ENCODE measurements around the gene ANKLE2. TPM values are rescaled to one million over a fixed set of nuclear protein-coding genes. Genes with fewer than 3 reads are reported as not detected.

Gene ANKLE2
- total and polyA plus RNA-seq, 2 of the 8 experiments (the other 6 are each of a cell fraction or from before 2014, with no cell fraction given) = 41.0 to 64.9 TPM

- Histone ChIP-seq H3K4me3 (ENCODE audit: extremely low read depth in 1 of 4, insufficient read depth in 2 of 4, low read depth in 3 of 4, low read length in 4 of 4) (peak overlapping the region in 1 of 4 experiments; percentile 88; a peak in 2 of 8 replicates), H3K56ac (replicated peaks; ENCODE audit: insufficient read length, low read depth, low read length) (no peak overlapping the region), H2BK20ac (ENCODE audit: low read length) (no peak overlapping the region), H3K79me2 (ENCODE audit: control insufficient read depth in 1 of 2, insufficient read depth in 2 of 2, low read length in 2 of 2) (peaks cover 31 to 56% of the 10 kb centered on the region in 2 experiments), H3K18ac (ENCODE audit: extremely low read depth, low read length) (no peak overlapping the region), H2BK12ac (ENCODE audit: low read depth, low read length) (no peak overlapping the region), H4K8ac (ENCODE audit: extremely low read depth, insufficient read depth, low read length) (no peak overlapping the region), H4K20me1 (replicated peaks in 1 of 2; ENCODE audit: control insufficient read depth in 1 of 2, insufficient read depth in 2 of 2, low read length in 2 of 2) (peaks cover 14 to 20% of the 10 kb centered on the region in 2 experiments), H3K27me3 (replicated peaks in 1 of 4; ENCODE audit: control insufficient read depth in 3 of 4, extremely low read depth in 1 of 4, insufficient read depth in 3 of 4, low read length in 3 of 4) (peaks cover 2 to 9% (median 6%) of the 10 kb centered on the region in 4 experiments; a peak in 6 of 7 replicates), H3K79me1 (ENCODE audit: low read depth, low read length) (peaks cover 9% of the 10 kb centered on the region), H3K36me3 (ENCODE audit: control insufficient read depth in 2 of 4, insufficient read depth in 4 of 4, low read length in 3 of 4) (peaks cover 0 to 5% (median 0%) of the 10 kb centered on the region in 4 experiments; a peak in 1 of 8 replicates), H2BK15ac (ENCODE audit: low read length) (no peak overlapping the region), H3K23me2 (ENCODE audit: low read depth, low read length) (no peaks in the 10 kb centered on the region; the same call in 1 of the 2 replicates), H3K9me3 (ENCODE audit: insufficient read depth in 2 of 2, low read depth in 1 of 2, low read length in 1 of 2) (no peaks in the 10 kb centered on the region), H3K4me2 (ENCODE audit: insufficient read depth in 1 of 2, low read depth in 2 of 2, low read length in 2 of 2) (peak overlapping the region; percentile 33 to 47; a peak in 3 of 4 replicates), H4K5ac (ENCODE audit: insufficient read length, low read depth, low read length) (no peak overlapping the region), H4K91ac (replicated peaks; ENCODE audit: insufficient read length, low read length) (no peak overlapping the region), H3K9ac (replicated peaks in 1 of 4; ENCODE audit: extremely low read depth in 1 of 4, low read depth in 3 of 4, low read length in 3 of 4) (peak overlapping the region in 1 of 4 experiments; percentile 63; a peak in 2 of 7 replicates), H2AFZ (ENCODE audit: low read length) (no peak overlapping the region), H3K27ac (ENCODE audit: low read depth, low read length) (no peak overlapping the region), H2AK5ac (ENCODE audit: low read depth, low read length) (peak overlapping the region; percentile 30; the same call in 1 of the 2 replicates), H3K14ac (ENCODE audit: insufficient read length) (no peak overlapping the region), H2BK5ac (ENCODE audit: low read depth, low read length) (no peak overlapping the region; the same call in 1 of the 2 replicates), H2BK120ac (replicated peaks; ENCODE audit: low read depth, low read length) (no peak overlapping the region), H3K23ac (ENCODE audit: insufficient read length) (no peak overlapping the region), H3K4ac (replicated peaks; ENCODE audit: insufficient read length, low read depth, low read length) (peak overlapping the region; percentile 54), H3K4me1 (replicated peaks in 1 of 4; ENCODE audit: control insufficient read depth in 3 of 4, insufficient read depth in 4 of 4, low read length in 3 of 4) (peaks cover 0 to 2% (median 0%) of the 10 kb centered on the region in 4 experiments; a peak in 1 of 7 replicates)
- TF ChIP-seq BCL11A (IDR thresholded peaks at IDR 0.05; ENCODE audit: low read depth in 2 of 2, low read length in 2 of 2) = no peak
- TF ChIP-seq POLR2A (IDR thresholded peaks at IDR 0.05; ENCODE audit: control extremely low read depth in 1 of 2, low read depth in 2 of 2, low read length in 2 of 2) = peak in 1 of 2 experiments; percentile 40; a peak in 1 of 3 replicates
- POLR2A ChIA-PET (ENCODE audit: partially characterized antibody) = interaction anchor here (2.6 kb wide), 1 partner anchor 25 kb away, joined by 10 read pairs; the partner anchor contains the start of gene PGAM5
- no peak for DNase-seq (ENCODE audit: low read depth in 1 of 2, low spot score in 2 of 2)
- 76% methylated on average over 5 of the region's 5 CpGs; no CpG with 5 or more reads in 1 of the 2 experiments for WGBS, 2 experiments (ENCODE audit: extremely low coverage in 1 of 2, insufficient coverage in 1 of 2, insufficient read length in 1 of 2, insufficient replicate concordance in 2 of 2, low coverage in 1 of 2, low lambda C conversion rate in 2 of 2, missing lambda C conversion rate in 1 of 2)
- no peak for FAIRE-seq
- CTCF ChIA-PET (ENCODE audit: partially characterized antibody) = interaction anchor here (0.6 to 1.0 kb wide), 3 partner anchors 9 to 91 kb away, joined by 3 read pairs; no protein-coding TSS in a partner anchor
These were observed 76.2 kb downstream of the ANKLE2 start for GRCh38 chr12:132685400-132685799.

Measured in H1 (cell line).